Left lobe of liver (tissue), 2 donors: Measurements from ENCODE around the gene IL4R. TPM values are rescaled to one million over a fixed set of nuclear protein-coding genes. Genes with fewer than 3 reads are reported as not detected.
"Not testable (repeated sequence)": the region's sequence is repeated elsewhere in the genome, so short reads cannot be mapped to it uniquely, and the experiment has no call there.

Experiments used
- ATAC-seq: fragments of 200-7000 bp; cut with Tn5 transposase; one replicate; pipeline ENCODE4 v1.9.1; 2020; ENCODE audit warnings: mild to moderate bottlenecking, moderate library complexity
- DNase-seq: peaks from one replicate; pipeline ENCODE4 v3.0.0-alpha.2; 2020; ENCODE audit warnings: low spot score
- total RNA-seq: library from RNA; stranded (reverse); gene quantifications from one replicate; pipeline ENCODE4 v1.2.1, GENCODE V29; 2021
- donor health status: DM: no; HTN: no; CAD: no; lungs with moderate emphysema.
- donor health status: DM: no; HTN: yes; CAD: no.

IL4R gene
- total RNA-seq, result 51.4 TPM

DNA sequence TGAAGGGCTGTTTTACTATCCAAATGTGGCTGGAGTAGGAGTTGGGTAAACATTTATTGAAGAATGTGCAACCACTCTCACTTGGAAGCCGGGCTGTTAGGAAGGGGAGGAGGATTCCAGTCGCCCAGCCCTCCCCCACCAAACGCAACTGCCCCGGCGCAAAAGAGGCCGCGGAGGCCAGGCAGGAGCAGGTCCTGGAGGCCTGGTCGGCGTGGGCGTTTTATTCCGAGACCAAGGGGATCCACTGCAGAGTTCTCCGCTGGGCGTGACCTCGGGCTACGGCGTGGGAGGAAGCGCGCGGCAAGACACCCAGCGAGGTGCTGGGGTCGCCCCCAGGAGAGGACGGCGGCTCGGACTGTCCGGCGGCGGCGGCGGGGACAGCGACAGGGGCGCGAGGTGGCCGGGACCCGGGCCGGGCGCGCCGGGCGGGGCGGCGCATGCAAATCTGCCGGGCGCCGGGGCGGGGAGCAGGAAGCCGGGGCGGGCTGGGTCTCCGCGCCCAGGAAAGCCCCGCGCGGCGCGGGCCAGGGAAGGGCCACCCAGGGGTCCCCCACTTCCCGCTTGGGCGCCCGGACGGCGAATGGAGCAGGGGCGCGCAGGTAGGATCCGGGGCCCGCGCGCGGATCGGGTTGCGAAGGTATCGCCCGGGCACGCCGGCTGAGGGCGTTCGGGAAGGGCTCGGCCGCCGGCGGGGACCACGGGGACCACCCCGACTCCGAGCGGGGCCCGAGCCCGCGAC, at the start of gene IL4R:
Gene IL4R, plus strand, starts transcription at position 553 of the 739 bp plus-strand sequence. CDS start 26,230 bp downstream, outside the sequence.
- peak; percentile 94 for DNase-seq
- peak; percentile 71 for ATAC-seq

DNA sequence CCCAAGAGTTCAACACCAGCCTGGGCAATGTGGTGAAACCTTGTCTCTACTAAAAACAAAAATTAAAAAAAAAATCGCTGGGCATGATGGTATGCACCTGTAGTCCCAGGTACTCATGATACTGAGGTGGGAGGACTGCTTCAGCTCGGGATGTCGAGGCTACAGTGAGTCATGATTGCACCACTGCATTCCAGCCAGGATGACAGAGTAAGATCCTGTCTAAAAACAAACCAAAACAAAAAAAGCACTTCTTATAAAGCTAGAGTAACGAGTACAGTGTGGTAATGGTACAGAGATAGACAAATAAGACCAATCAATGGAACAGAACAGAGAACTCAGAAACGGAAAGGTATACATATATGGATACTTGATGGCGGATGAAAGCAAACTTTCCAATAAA, 49.6 kb upstream of the IL4R start:
- DNase-seq, result peak; percentile 16

DNA sequence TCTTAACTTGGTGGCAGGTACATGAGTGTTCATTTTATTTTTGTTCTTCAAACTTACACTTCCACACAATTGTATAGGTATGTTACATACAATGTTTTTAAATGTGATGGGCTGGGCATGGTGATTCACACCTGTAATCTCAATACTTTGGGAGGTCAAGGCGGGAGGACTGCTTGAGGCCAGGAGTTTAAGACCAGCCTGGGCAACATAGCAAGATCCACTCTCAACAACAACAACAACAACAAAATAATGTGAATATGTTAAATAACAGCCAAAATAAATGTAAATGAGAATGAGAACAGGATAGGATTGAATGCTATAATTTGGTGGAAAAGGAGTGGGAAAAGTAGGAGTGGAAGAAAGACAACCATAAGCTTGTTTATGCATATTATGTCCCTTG, 47.8 kb upstream of the IL4R start:
- ATAC-seq (no peak), DNase-seq (no peak)

More for the DNA sequence above, 49.6 kb upstream of the IL4R start:
- ATAC-seq, result no peak

DNA sequence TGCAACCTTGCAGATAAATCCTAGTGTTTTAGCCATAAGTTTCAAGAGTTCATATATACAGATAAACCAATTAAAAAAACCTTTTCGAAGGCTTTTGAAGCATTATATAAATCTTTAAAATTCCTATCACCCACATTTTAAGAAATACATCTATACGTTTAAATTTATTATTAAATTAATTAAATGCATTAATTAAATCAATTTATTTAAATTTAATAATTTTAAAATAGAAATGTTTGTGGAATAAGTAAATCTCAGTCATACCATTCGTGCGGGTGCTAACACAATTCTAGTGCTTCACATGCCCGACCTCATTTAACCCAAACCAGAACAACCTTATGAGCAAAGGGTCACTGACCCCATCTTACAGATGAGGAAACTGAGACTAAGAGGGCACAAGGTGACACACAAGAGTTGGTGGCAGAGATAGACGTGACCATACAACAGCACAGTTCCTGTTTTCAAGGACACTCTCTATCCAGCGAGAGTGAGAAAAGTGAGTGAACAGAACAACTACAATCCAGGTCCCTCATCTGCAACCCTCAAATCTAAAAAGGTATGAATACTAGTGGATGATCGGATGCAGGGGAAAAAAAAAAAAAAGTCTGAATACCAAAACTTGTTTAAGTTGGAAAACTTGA, 46.6 kb upstream of the IL4R start:
- DNase-seq (no peak), ATAC-seq (no peak)

DNA sequence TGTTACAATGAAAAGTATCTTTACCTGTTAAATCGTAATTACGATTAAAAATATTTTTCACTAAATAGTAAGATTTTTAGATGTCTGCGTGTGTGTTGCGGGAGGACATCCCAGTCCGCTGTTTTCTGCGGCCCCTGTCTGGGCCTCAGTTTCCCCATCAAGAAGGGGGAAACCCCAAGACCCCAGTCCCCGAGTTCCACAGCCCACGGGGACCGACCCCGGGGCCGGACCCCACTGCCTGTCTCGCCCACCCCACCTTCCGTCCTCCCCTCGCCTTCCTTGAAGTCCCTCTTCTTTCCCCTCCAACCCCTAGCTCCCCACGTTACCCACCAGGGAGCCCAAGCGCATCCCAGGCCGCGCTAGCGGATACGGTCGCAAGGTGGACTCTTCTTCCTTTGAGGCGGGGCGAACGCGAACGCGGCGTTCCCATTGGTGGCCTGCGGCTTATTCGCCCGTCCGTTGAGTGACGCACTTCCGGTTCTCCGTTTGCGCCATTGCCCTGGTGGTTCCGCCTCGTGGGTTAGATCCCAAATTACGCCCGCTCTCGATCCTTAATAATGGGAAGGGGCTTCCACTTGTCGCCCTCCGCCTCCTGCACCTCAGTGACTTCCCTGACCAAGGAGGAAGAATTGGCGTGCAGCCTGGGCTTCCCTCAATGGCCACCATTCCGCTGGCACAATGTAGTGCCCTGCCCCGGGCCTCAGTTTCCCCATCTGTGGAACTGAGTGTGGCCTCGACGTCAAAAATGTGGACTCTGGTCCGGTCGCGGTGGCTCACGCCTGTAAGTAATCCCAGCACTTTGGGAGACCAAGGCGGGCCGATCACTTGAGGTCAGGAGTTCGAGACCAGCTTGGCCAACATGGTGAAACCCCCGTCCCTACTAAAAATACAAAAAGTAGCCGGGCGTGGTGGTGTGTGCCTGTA, 45.1 kb upstream of the IL4R start, which contains the start of gene NSMCE1:
Gene NSMCE1, minus strand, starts transcription at position 397 of the 924 bp plus-strand sequence. CDS start 11,202 bp downstream, outside the sequence.
- DNase-seq (peak; percentile 98), ATAC-seq (peak; percentile 99)

DNA sequence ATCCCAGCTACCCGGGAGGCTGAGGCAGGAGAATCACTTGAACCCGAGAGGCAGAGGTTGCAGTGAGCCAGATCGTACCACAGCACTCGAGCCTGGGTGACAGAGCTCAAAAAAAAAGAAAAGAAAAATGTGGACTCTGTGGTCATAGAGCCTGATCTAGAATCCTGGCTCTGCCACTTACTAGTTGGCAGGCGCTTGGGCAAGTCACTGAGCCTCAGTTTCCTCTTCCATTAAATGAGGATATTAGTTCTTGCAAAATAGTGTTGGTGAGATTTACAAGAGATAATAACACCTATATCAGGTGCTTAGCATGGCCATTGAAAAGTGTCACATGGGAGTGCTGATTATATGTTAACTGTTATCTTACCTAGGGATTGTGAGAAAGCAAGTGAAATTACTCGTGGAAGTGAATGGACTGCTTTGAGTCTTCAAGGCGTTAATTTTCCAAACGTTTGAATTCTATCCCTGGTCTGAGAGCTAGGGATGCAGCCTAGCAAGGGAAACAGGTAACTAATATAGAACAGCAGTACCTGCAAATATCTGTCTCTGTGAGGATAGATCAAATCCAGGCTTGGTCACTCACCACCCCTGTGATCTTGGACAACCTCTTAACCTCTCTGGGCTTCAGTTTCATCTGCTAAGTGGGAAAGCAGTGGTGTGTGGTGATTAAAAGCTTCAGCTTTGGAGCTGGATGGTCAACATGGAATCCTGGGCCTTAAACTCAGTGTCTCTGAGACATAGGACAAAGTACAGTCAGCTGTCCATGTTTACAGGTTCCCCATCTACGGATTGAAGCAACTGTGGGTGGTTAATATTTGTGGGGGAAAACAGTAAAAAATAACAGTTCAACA, 44.2 kb upstream of the IL4R start:
- ATAC-seq (no peak), DNase-seq (peak; percentile 18)

DNA sequence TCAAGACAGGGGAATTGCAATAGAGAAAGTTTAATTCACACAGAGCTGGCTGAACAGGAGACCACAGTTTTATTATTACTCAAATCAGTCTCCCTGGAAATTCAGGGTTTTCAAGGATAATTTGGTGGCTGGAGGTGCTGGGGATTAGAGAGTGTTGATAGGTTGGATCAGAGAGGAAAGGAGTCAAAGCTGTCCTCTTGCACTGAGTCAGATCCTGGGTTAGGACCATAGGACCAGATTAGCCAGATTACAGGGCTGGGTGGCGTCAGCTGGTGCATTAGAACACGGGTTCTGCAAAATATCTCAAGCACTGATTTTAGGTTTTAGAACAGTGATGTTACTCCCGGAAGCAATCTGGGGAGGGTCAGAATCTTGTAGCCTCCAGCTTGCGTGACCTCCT, 43.4 kb upstream of the IL4R start:
- DNase-seq (peak; percentile 38), ATAC-seq (no peak)

DNA sequence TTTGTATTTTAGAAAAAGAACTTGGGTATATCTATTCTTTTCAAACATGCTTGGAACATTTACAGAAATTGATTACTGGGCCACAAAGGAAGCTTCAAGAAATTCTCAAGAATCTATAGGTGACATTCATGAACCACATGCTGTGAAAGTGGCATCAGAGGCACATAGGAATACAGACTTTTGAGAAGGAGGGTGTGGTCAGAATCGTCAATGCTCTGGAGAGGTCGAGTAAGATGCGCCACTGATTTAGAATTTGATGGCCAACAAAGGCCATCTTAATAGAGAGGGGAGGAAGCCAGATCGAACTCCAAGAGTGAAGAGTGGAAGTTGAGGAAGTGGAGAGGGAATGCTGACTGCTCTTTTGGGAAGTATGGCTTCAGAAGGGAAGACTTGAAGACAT, 41.7 kb upstream of the IL4R start:
- no peak for DNase-seq
- ATAC-seq, result no peak

DNA sequence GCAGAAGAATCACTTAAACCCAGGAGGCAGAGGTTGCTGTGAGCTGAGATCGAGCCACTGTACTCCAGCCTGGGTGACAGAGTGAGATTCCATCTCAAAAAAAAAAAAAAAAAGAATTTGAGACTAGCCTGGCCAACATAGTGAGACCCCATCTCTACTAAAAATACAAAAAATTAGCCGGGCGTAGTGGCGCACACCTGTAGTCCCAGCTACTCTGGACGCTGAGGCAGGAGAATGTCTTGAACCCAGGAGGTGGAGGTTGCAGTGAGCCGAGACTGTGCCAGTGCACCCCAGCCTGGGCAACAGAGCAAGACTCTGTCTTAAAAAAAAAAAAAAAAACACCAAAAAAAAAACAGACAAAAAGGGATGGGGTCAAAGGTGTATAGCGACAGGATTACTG, 41.1 kb upstream of the IL4R start:
- not testable (repeated sequence) for ATAC-seq
- DNase-seq, result peak; percentile 24

DNA sequence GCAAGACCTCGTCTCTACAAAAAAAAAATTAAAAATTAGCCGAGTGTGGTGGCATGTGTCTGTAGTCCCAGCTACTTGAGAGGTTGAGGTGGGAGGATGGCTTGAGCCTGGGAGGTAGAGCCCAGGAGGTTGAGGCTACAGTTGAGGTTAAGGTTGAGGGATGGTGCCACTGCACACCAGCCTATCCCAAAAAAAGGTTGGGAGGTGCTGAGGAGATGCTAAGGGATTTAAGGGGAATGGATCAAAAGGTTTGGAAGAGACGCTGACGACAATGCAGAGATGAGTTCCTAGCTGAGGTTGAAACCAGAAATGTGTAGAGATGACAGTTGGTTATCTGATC, 40.5 kb upstream of the IL4R start:
- peak; percentile 23 for DNase-seq

DNA sequence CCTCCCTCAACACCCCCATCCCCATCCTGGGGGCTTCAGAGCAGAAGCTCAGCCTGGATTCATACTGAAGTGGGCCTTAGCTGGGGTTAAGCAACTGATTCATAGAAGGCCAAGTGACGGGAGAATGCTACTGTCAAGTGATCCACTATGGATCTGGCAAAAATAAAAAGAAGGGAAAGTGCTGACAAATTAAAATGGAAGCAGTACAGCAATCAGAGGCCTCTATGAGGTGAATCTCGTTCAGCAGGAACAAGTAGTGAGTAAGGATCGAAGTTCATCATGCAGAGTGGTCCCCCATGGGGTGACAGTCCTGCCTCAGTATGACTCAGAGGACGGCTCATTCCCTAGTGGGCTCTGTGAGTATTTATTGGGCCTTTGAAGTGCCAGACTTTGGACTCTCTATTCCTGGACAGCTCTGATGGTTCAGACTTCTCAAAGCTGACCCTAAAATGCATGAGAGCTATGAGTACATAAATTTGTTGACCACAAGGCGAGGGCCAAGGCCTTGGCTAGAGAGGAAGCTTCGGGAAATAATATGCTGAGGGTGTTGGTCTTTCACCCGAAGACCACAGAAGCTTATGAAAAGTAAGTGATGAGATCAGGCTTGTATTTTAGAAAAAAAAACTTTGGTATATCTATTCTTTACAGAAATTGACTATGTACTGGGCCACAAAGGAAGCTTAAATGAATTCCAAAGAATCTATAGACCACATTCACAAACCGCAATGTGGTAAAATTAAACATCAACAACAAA, 39.9 kb upstream of the IL4R start:
- DNase-seq (peak; percentile 28), ATAC-seq (peak; percentile 19)

More for the DNA sequence above, 40.5 kb upstream of the IL4R start:
- ATAC-seq, result no peak

DNA sequence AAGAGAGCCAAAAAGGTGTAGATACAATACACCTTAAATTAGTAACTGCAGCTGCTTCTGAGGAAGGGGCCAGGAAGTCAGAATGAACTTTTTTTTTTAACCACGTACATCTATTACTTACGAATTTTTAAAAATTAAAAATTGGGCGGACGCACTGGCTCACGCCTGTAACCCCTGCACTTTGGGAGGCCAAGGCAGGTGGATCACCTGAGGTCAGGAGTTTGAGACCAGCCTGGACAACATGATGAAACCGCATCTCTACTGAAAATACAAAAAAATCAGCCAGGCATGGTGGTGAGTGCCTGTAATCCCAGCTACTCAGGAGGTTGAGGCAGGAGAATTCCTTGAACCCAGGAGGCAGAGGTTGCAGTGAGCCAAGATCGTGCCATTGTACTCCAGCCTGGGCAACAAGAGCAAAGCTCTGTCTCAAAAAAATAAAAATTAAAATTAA, 39.3 kb upstream of the IL4R start:
- ATAC-seq, DNase-seq: not testable (repeated sequence)

DNA sequence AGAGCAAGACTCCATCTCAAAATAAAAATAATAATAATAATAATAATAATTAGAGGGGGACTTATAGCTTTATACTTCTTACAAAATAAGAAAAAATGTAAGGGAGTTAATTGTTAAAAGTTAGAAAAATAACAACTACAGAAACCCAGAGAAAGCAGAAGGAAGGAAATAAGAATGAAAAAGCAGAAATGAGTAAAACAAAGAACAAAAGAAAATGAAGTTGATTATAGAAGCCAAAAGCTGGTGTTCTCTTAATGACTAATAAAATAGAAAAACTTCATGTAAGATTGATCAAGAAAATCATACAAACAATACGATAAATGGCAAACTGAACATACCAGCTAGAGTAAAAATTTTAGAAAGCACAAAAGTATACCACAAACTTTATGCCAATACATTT, 38.4 kb upstream of the IL4R start:
- DNase-seq (no peak), ATAC-seq (no peak)

DNA sequence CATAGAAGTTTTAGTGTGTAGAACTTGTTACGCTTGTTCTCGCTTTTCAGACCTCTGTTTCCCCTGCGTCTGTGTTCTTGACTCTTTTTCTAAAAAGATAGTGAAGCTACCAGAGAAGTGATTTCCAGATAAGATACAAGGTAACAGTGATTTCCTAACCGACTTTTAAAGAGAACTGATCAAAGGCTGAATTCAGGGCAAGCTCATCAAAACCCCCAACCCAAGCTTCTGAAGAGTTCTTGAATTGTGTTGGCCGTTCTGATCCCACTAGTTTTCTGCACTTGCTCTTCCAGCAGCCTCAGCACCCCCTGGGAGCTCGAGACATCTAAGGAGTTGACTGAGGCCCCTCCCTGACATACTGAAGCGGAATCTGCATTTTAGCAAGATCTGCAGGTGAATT, 32.5 kb upstream of the IL4R start:
- no peak for ATAC-seq
- DNase-seq, result peak; percentile 14

DNA sequence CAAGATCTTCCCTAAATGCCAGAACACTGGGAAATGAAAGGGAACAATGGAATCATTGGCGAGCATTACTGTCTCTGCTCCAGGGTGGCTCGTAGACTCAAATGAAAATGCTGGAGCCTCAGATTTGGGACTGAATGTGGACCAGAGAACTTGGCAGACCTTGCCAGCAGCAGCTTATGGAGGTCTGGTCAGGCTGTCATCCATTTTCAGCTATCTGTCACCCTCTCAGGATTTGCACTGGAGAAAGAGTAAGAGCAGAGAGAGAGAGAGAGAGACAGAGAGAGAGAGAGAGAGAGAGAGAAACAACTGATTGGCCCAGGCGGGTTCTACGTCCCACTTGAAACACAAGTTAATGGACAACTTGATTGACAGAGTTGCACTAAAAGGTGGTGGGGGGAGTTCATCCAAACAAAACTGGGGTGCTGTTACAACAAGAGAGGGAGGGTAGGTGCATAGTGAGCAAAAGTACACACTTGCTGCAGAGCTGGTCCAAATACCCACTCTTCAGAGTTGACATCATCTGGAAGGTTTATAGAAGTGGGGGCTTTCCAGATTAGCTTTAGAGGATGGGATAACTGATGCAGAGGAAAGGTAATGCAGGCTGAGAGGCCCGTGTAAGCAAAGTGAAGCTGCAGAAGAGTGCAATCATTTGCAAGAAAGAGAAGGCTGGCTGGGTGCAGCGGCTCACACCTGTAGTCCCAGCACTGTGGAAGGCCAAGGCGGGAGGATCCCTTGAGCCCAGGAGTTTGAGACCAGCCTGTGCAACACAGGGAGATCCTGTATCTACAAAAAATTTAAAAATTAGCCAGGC, 28.7 kb upstream of the IL4R start:
- ATAC-seq, result no peak
- peak; percentile 40 for DNase-seq

DNA sequence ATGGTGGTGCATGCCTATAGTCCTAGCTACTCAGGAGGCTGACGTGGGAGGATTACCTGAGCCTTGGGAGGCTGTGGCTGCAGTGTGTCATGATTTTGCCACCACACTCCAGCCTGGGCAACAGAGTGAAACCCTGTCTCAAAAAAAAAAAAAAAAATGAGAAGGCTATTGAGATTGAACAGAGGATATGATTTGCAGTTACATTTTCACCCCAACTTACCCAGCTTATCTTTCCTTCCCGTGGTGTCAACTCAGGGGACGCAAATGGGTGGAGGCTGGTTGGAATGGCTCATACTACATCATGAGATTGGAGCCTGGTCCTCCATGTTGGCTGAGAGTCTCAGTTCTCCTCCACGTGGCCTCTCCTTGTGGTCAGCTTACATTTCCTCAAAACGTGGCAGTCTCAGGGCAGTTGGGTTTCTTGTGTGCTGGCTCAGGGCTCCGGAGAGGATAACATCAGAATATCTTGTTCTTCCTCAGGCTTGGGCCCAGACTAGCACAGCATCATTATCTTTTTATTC, 28.0 kb upstream of the IL4R start:
- ATAC-seq (peak; percentile 26), DNase-seq (peak; percentile 42)

DNA sequence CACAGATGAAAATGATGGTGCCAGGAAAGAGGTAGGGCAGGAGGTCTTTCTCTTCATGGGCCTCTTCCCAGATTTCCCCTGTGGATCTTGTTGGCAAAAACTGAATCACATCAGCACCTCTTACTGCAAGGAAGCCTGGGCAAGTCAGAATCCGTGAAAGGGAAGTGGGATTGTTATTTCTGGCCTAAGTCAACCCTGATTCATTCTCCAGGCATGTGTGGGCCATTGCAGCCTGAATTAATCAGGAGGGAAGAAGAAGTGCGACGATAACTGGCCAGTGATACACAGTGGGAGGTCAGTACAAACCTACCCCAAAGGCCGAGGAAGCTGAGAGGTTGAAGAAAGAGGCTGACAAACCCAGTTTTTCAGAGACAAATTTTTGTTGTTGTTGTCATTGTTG, 27.3 kb upstream of the IL4R start:
- peak; percentile 31 for ATAC-seq

DNA sequence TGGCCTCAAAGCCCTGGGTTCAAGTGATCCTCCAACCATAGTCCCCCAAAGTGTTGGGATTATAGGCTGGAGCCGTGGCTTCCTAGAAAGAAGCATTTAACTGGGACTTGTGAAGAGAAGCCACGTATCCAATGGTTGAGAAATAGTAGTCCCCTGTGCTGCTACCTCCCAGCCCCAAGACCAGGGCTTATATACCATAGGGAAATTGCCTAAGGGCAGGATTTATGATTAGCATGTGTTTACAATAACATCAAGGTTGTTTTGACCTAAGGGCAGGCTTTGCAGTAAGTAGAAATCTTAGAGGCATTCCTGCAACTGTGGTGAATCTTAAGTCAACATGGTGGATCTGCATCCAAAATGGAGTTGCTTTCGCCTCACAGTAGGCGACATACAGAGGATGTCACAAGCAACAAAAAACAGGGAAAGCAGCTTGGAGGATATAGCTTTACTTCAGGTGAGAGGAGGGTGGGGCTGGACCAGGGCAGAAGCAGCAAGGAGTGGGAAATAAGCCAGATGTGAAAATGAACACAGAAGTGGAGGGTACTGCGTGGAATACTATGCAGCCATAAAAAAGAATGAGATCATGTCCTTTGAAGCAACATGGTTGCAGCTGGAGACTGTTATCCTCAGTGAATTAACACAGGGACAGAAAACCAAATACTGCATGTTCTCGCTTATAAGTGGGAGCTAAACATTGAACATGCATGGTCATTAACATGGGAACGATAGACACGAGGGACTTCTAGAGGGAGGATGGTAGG, 26.5 kb upstream of the IL4R start:
- DNase-seq (peak; percentile 23), ATAC-seq (no peak)

More for the DNA sequence above, 27.3 kb upstream of the IL4R start:
- DNase-seq, result peak; percentile 35
